Liver (tissue), 3 donors: Measurements from ENCODE around the gene SMG6.

Source experiments
- ATF3 ChIP-seq: IDR thresholded peaks from 2 replicates; pipeline ENCODE4 v1.6.1; 2016; ENCODE audit warnings: antibody characterized with exemption
- CTCF ChIP-seq: fragments of 150-350 bp; IDR thresholded peaks from 2 replicates; pipeline ENCODE4 v1.5.1; 2017; ENCODE audit warnings: improper control_type of control experiment, low read depth, low read length; ENCODE audit not compliant: missing input control
- donor health status: healthy.
- donor health status: healthy.

GRCh38 chr17:2175294-2175628 is 128.3 kb downstream of the SMG6 start:
- TF ChIP-seq CTCF (no peak), ATF3 (no peak)
